Tibial nerve (tissue), 4 donors: ENCODE results near the gene TXNL4B. TPM values are rescaled to one million over a fixed set of nuclear protein-coding genes. Genes with fewer than 3 reads are reported as not detected.
A peak's percentile ranks its signal among the peaks of the same experiment; 100 is the strongest.

Experiments
- DNase-seq, 2 donors: peaks; one replicate each; pipeline ENCODE4 v3.0.0-alpha.2; 2019; ENCODE audit warnings: low spot score in 2 of 2
- H3K27ac ChIP-seq, 4 donors: fragments of 200-600 bp; sonication (generic) in 3 of 4; one replicate each; pipeline ENCODE4 v1.5.1; 2017 to 2019; ENCODE audit warnings: mild to moderate bottlenecking in 1 of 4
- H3K27me3 ChIP-seq, 2 donors: fragments of 200-600 bp; sonication (generic) in 1 of 2; one replicate each; pipeline versions ENCODE4 v1.5.1 to v1.6.0; 2017 to 2019
- H3K36me3 ChIP-seq, 3 donors: fragments of 200-600 bp; sonication (generic); one replicate each; pipeline ENCODE4 v1.5.1; 2018 to 2019
- H3K4me1 ChIP-seq, 4 donors: fragments of 200-600 bp; sonication (generic) in 3 of 4; one replicate each; pipeline ENCODE4 v1.5.1; 2017 to 2019
- H3K4me3 ChIP-seq, 4 donors: fragments of 200-600 bp; sonication (generic) in 3 of 4; one replicate each; pipeline ENCODE4 v1.5.1; 2017 to 2019; ENCODE audit warnings: mild to moderate bottlenecking in 1 of 4, moderate library complexity in 1 of 4
- H3K9me3 ChIP-seq, 4 donors: fragments of 200-600 bp; sonication (generic) in 3 of 4; one replicate each; pipeline ENCODE4 v1.5.1; 2017 to 2019
- EP300 ChIP-seq, 2 donors: sonication (generic); formaldehyde crosslinking; IDR thresholded peaks; one replicate each; pipeline ENCODE4 v1.6.1; 2017; ENCODE audit warnings: antibody characterized with exemption in 2 of 2, mild to moderate bottlenecking in 1 of 2
- POLR2A ChIP-seq, 2 donors: fragments of 450-650 bp; IDR thresholded peaks; one replicate each; pipeline ENCODE4 v1.6.1; 2017; ENCODE audit warnings: antibody characterized with exemption in 2 of 2, mild to moderate bottlenecking in 2 of 2, moderate library complexity in 2 of 2
- WGBS, 2 donors: methylation state at CpG; one replicate each; pipeline ENCODE4 v1.1.5; 2018; 5-methylcytosine and 5-hydroxymethylcytosine counted together
- total RNA-seq, 4 donors: library from RNA; depleted of rRNA; stranded (reverse); fragments of >200 nt; gene quantifications; one replicate each; pipeline ENCODE4 v1.1.0, GENCODE V29; 2016
- TF ChIP-seq, protein P1 (sequence below), 5 experiments: fragments of 200-600 bp in 3 of 5; fragments of 450-650 bp in 2 of 5; sonication (generic) in 3 of 5; IDR thresholded peaks; one replicate each; pipeline ENCODE4 v1.5.1; 2016 to 2019; ENCODE audit warnings: antibody characterized with exemption in 5 of 5, mild to moderate bottlenecking in 3 of 5, moderate library complexity in 2 of 5

The TXNL4B gene
- total RNA-seq, 4 donors from 2014 or later: 13.1 to 20.5 (median 15.5) TPM

DNA sequence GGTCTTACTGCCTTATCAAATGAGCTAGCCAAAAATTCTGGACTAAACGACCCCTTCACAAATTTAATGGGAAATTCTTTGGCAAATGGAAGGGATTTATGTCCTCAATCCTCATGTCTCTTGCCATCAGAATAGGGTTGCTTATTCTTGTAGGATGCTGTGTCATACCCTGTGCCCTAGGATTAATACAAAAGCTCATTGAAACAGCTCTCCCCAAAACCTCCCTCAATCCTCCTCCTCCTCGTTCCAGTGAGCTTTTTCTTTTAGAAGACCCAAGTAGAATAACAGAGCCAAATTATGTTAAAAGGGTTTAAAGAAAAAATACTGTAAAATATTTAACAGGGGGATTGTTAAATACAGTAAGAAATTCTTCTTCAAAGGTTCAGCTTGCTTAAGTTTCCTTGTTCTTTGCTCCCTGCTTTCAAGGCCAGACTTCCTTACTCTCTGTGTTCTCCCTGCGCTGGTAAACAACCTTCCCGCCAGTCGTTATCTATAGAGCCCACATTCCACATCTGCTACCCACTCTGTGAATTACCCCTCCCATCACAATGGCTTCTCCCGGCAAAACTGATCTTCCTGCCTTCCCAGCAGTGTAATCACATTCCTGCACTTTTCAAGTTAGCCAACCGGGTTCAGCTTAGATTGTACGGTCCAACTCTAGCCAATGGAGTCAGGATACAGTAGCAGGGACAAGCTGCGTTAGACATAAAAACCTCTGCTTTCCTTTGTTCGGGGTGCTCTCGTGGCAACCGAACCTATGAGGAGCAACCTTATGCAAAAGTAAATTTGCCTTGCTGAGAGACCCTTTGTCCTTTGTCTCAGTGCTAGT is 20.7 kb downstream of the TXNL4B start:
- no peak for DNase-seq
- H3K27ac ChIP-seq: peak overlapping the region; percentile 61 to 87 (median 72)
- TF ChIP-seq EP300 (IDR thresholded peaks at IDR 0.05) (no peak), POLR2A (IDR thresholded peaks at IDR 0.05) (no peak)
- TF ChIP-seq, protein P1, sequence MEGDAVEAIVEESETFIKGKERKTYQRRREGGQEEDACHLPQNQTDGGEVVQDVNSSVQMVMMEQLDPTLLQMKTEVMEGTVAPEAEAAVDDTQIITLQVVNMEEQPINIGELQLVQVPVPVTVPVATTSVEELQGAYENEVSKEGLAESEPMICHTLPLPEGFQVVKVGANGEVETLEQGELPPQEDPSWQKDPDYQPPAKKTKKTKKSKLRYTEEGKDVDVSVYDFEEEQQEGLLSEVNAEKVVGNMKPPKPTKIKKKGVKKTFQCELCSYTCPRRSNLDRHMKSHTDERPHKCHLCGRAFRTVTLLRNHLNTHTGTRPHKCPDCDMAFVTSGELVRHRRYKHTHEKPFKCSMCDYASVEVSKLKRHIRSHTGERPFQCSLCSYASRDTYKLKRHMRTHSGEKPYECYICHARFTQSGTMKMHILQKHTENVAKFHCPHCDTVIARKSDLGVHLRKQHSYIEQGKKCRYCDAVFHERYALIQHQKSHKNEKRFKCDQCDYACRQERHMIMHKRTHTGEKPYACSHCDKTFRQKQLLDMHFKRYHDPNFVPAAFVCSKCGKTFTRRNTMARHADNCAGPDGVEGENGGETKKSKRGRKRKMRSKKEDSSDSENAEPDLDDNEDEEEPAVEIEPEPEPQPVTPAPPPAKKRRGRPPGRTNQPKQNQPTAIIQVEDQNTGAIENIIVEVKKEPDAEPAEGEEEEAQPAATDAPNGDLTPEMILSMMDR (IDR thresholded peaks at IDR 0.05): no peak
- peak overlapping the region in 1 of 4 donors; percentile 17 for H3K4me3 ChIP-seq
- H3K27me3 ChIP-seq: no peaks in the 10 kb centered on the region
- no peaks in the 10 kb centered on the region for H3K9me3 ChIP-seq
- H3K4me1 ChIP-seq: peaks cover 0 to 52% (median 15%) of the 10 kb centered on the region in 4 donors
- 27 to 29% methylated on average over 12 of the region's 12 CpGs for WGBS, 2 donors
- H3K36me3 ChIP-seq: peaks cover 0 to 2% (median 0%) of the 10 kb centered on the region in 3 donors

GRCh38 chr16:72068930-72069329 is 24.5 kb downstream of the TXNL4B start:
- Histone ChIP-seq H3K4me1 (peaks cover 0 to 49% (median 10%) of the 10 kb centered on the region in 4 donors), H3K9me3 (no peaks in the 10 kb centered on the region), H3K27ac (peak overlapping the region in 2 of 4 donors; percentile 53 to 80), H3K36me3 (no peaks in the 10 kb centered on the region), H3K27me3 (no peaks in the 10 kb centered on the region), H3K4me3 (no peak overlapping the region)
- DNase-seq: no peak
- 63 to 67% methylated on average over 4 of the region's 4 CpGs for WGBS, 2 donors
- TF ChIP-seq, protein P1 (IDR thresholded peaks at IDR 0.05): no peak

GRCh38 chr16:72066747-72067146 is 26.7 kb downstream of the TXNL4B start:
- Histone ChIP-seq H3K27me3 (no peaks in the 10 kb centered on the region), H3K36me3 (no peaks in the 10 kb centered on the region), H3K4me3 (no peak overlapping the region), H3K27ac (peak overlapping the region in 1 of 4 donors; percentile 8), H3K4me1 (peaks cover 0 to 27% (median 5%) of the 10 kb centered on the region in 4 donors), H3K9me3 (no peaks in the 10 kb centered on the region)
- DNase-seq: no peak
- TF ChIP-seq POLR2A (IDR thresholded peaks at IDR 0.05): no peak
- TF ChIP-seq EP300 (IDR thresholded peaks at IDR 0.05): no peak
- TF ChIP-seq, protein P1 (IDR thresholded peaks at IDR 0.05): peak; percentile 52 to 64 (median 54)
- WGBS, 2 donors: 9 to 19% methylated on average over 1 of the region's 1 CpG

GRCh38 chr16:72064361-72064894 is 29.0 kb downstream of the TXNL4B start:
- no peak for DNase-seq
- peaks cover 0 to 18% (median 3%) of the 10 kb centered on the region in 4 donors for H3K4me1 ChIP-seq
- H3K27me3 ChIP-seq: no peaks in the 10 kb centered on the region
- no peak overlapping the region for H3K27ac ChIP-seq
- no peak for TF ChIP-seq POLR2A (IDR thresholded peaks at IDR 0.05)
- no peaks in the 10 kb centered on the region for H3K9me3 ChIP-seq
- 89 to 95% methylated on average over 10 of the region's 10 CpGs for WGBS, 2 donors
- H3K36me3 ChIP-seq: peaks cover 0 to 4% (median 0%) of the 10 kb centered on the region in 3 donors
- H3K4me3 ChIP-seq: no peak overlapping the region

GRCh38 chr16:72061564-72061963 is 31.9 kb downstream of the TXNL4B start:
- no peaks in the 10 kb centered on the region for H3K9me3 ChIP-seq
- TF ChIP-seq EP300 (IDR thresholded peaks at IDR 0.05) (no peak), POLR2A (IDR thresholded peaks at IDR 0.05) (no peak)
- TF ChIP-seq, protein P1 (IDR thresholded peaks at IDR 0.05): no peak
- 88 to 100% methylated on average over 1 of the region's 1 CpG for WGBS, 2 donors
- H3K36me3 ChIP-seq: peaks cover 0 to 4% (median 0%) of the 10 kb centered on the region in 3 donors
- H3K4me1 ChIP-seq: peaks cover 0 to 3% (median 0%) of the 10 kb centered on the region in 4 donors
- H3K27ac ChIP-seq: no peak overlapping the region
- H3K27me3 ChIP-seq: no peaks in the 10 kb centered on the region
- no peak for DNase-seq
- H3K4me3 ChIP-seq: no peak overlapping the region
